HG02885 (cell line): ENCODE data around the gene CDKL1.
A peak's percentile ranks its signal among the peaks of the same experiment; 100 is the strongest.
"Not testable (repeated sequence)": the region's sequence is repeated elsewhere in the genome, so short reads cannot be mapped to it uniquely, and the experiment has no call there.

ENCODE experiments used
- ATAC-seq: cut with Tn5 transposase; IDR thresholded peaks from one replicate; pipeline ENCODE4 v1.9.1; 2021; ENCODE audit warnings: mild to moderate bottlenecking; ENCODE audit not compliant: unreplicated experiment, poor library complexity

CDKL1 gene

GRCh38 chr14:50388256-50388931 is 8.3 kb downstream of the CDKL1 start:
- no peak for ATAC-seq

- ATAC-seq, result no peak
Measured at GRCh38 chr14:50387548-50387947, 9.1 kb downstream of the CDKL1 start.

GRCh38 chr14:50383618-50384225 is 13.0 kb downstream of the CDKL1 start:
- no peak for ATAC-seq

GRCh38 chr14:50381823-50382287 is 14.8 kb downstream of the CDKL1 start:
- ATAC-seq, result no peak

GRCh38 chr14:50381008-50381407 is 15.7 kb downstream of the CDKL1 start:
- no peak for ATAC-seq

GRCh38 chr14:50380455-50380854 is 16.2 kb downstream of the CDKL1 start:
- ATAC-seq, result no peak

- ATAC-seq, result no peak
Measured at GRCh38 chr14:50379563-50379962, 17.1 kb downstream of the CDKL1 start.

- ATAC-seq, result no peak
Measured at GRCh38 chr14:50377550-50378085, 19.1 kb downstream of the CDKL1 start.

- ATAC-seq, result no peak
Measured at GRCh38 chr14:50375760-50376159, 20.9 kb downstream of the CDKL1 start.

- ATAC-seq, result no peak
Measured at GRCh38 chr14:50373959-50374358, 22.7 kb downstream of the CDKL1 start.

GRCh38 chr14:50371546-50371945 is 25.1 kb downstream of the CDKL1 start:
- no peak for ATAC-seq

- ATAC-seq, result no peak
Measured at GRCh38 chr14:50366589-50366988, 30.1 kb downstream of the CDKL1 start.

GRCh38 chr14:50366115-50366514 is 30.6 kb downstream of the CDKL1 start:
- ATAC-seq, result no peak

- ATAC-seq, result not testable (repeated sequence)
Measured at GRCh38 chr14:50365572-50365971, 31.1 kb downstream of the CDKL1 start.

GRCh38 chr14:50364792-50365191 is 31.9 kb downstream of the CDKL1 start:
- ATAC-seq, result no peak

GRCh38 chr14:50363714-50364111 is 33.0 kb downstream of the CDKL1 start:
- ATAC-seq, result peak; percentile 97

- peak; percentile 40 for ATAC-seq
Measured at GRCh38 chr14:50362764-50363713, 33.6 kb downstream of the CDKL1 start.

GRCh38 chr14:50361473-50362403 is 34.9 kb downstream of the CDKL1 start:
- not testable (repeated sequence) for ATAC-seq

- no peak for ATAC-seq
Measured at GRCh38 chr14:50360851-50361250, 35.8 kb downstream of the CDKL1 start.

GRCh38 chr14:50360093-50360492 is 36.6 kb downstream of the CDKL1 start:
- ATAC-seq, result no peak
